Tibial nerve (tissue), 4 donors: Measurements from ENCODE around the gene SMPD1. TPM values are rescaled to one million over a fixed set of nuclear protein-coding genes. Genes with fewer than 3 reads are reported as not detected.

Experiments
- DNase-seq, 2 donors: peaks; one replicate each; pipeline ENCODE4 v3.0.0-alpha.2; 2019; ENCODE audit warnings: low spot score in 2 of 2
- H3K27ac ChIP-seq, 4 donors: fragments of 200-600 bp; sonication (generic) in 3 of 4; one replicate each; pipeline ENCODE4 v1.5.1; 2017 to 2019; ENCODE audit warnings: mild to moderate bottlenecking in 1 of 4
- H3K27me3 ChIP-seq, 2 donors: fragments of 200-600 bp; sonication (generic) in 1 of 2; one replicate each; pipeline versions ENCODE4 v1.5.1 to v1.6.0; 2017 to 2019
- H3K36me3 ChIP-seq, 3 donors: fragments of 200-600 bp; sonication (generic); one replicate each; pipeline ENCODE4 v1.5.1; 2018 to 2019
- H3K4me1 ChIP-seq, 4 donors: fragments of 200-600 bp; sonication (generic) in 3 of 4; one replicate each; pipeline ENCODE4 v1.5.1; 2017 to 2019
- H3K4me3 ChIP-seq, 4 donors: fragments of 200-600 bp; sonication (generic) in 3 of 4; one replicate each; pipeline ENCODE4 v1.5.1; 2017 to 2019; ENCODE audit warnings: mild to moderate bottlenecking in 1 of 4, moderate library complexity in 1 of 4
- H3K9me3 ChIP-seq, 4 donors: fragments of 200-600 bp; sonication (generic) in 3 of 4; one replicate each; pipeline ENCODE4 v1.5.1; 2017 to 2019
- EP300 ChIP-seq, 2 donors: sonication (generic); formaldehyde crosslinking; IDR thresholded peaks; one replicate each; pipeline ENCODE4 v1.6.1; 2017; ENCODE audit warnings: antibody characterized with exemption in 2 of 2, mild to moderate bottlenecking in 1 of 2
- POLR2A ChIP-seq, 2 donors: fragments of 450-650 bp; IDR thresholded peaks; one replicate each; pipeline ENCODE4 v1.6.1; 2017; ENCODE audit warnings: antibody characterized with exemption in 2 of 2, mild to moderate bottlenecking in 2 of 2, moderate library complexity in 2 of 2
- WGBS, 2 donors: methylation state at CpG; one replicate each; pipeline ENCODE4 v1.1.5; 2018; 5-methylcytosine and 5-hydroxymethylcytosine counted together
- total RNA-seq, 4 donors: library from RNA; depleted of rRNA; stranded (reverse); fragments of >200 nt; gene quantifications; one replicate each; pipeline ENCODE4 v1.1.0, GENCODE V29; 2016
- TF ChIP-seq, protein P1 (sequence below), 5 experiments: fragments of 200-600 bp in 3 of 5; fragments of 450-650 bp in 2 of 5; sonication (generic) in 3 of 5; IDR thresholded peaks; one replicate each; pipeline ENCODE4 v1.5.1; 2016 to 2019; ENCODE audit warnings: antibody characterized with exemption in 5 of 5, mild to moderate bottlenecking in 3 of 5, moderate library complexity in 2 of 5

Gene SMPD1
- total RNA-seq, 4 donors from 2014 or later, result 23.1 to 39.8 (median 30.3) TPM

DNA sequence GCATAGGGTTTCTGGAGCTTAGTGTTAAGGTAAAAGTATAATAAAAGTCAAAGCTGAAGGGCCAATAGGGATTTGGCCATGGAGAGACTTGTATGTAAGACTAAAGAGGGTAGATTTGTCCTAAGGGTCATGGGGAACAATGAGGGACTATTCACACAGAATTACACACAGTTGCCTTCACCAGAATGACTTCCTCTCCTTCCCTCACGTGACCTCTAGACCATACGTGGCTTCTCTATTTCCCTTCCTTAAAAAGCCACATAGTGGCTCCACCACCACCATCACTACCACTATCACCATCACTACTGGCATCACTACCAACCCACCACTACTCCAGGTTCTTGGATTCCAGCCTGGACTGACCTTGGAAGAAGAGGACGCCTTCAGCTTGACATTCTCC, 47.7 kb downstream of the SMPD1 start:
- H3K36me3 ChIP-seq, result no peaks in the 10 kb centered on the region
- H3K27ac ChIP-seq, result no peak overlapping the region
- no peaks in the 10 kb centered on the region for H3K9me3 ChIP-seq
- no peak for DNase-seq
- H3K27me3 ChIP-seq, result no peaks in the 10 kb centered on the region
- TF ChIP-seq EP300 (IDR thresholded peaks at IDR 0.05) (no peak), POLR2A (IDR thresholded peaks at IDR 0.05) (no peak)
- TF ChIP-seq, protein P1, sequence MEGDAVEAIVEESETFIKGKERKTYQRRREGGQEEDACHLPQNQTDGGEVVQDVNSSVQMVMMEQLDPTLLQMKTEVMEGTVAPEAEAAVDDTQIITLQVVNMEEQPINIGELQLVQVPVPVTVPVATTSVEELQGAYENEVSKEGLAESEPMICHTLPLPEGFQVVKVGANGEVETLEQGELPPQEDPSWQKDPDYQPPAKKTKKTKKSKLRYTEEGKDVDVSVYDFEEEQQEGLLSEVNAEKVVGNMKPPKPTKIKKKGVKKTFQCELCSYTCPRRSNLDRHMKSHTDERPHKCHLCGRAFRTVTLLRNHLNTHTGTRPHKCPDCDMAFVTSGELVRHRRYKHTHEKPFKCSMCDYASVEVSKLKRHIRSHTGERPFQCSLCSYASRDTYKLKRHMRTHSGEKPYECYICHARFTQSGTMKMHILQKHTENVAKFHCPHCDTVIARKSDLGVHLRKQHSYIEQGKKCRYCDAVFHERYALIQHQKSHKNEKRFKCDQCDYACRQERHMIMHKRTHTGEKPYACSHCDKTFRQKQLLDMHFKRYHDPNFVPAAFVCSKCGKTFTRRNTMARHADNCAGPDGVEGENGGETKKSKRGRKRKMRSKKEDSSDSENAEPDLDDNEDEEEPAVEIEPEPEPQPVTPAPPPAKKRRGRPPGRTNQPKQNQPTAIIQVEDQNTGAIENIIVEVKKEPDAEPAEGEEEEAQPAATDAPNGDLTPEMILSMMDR (IDR thresholded peaks at IDR 0.05), result no peak
- 51 to 52% methylated on average over 3 of the region's 3 CpGs for WGBS, 2 donors
- no peaks in the 10 kb centered on the region for H3K4me1 ChIP-seq
- H3K4me3 ChIP-seq, result no peak overlapping the region

DNA sequence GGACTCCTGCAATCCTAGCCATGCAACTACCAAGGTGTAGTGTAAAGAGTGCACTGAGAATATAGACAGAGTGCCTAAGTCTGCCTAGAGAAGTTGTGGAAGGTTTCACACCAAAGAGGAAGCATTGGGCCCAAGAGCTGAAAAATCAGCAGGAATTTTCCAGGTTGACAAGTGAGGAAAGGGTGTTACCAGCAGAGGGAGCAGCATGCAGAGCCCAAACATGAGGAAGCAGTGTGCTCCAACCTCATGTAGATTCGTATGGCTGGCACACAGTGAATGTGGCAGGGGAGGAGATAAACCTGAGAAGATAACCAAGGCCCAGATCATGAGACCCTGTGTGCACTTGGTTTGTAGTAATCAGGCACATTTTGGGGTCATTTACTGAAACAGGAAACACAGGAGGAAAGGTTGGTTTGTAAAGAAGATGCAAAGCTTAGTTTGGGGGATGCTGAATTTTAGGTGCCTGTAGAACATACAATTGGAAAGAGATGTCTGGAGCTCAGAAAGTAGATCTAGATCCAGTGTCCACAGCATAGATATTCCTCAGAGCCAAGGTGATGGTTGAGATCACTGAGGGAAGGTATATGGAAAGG, 48.8 kb downstream of the SMPD1 start:
- Histone ChIP-seq H3K36me3 (no peaks in the 10 kb centered on the region), H3K27me3 (no peaks in the 10 kb centered on the region), H3K4me3 (no peak overlapping the region), H3K9me3 (no peaks in the 10 kb centered on the region), H3K27ac (no peak overlapping the region), H3K4me1 (no peaks in the 10 kb centered on the region)
- 0 to 4% methylated on average over 1 of the region's 1 CpG for WGBS, 2 donors
- no peak for TF ChIP-seq POLR2A (IDR thresholded peaks at IDR 0.05)
- TF ChIP-seq, protein P1 (IDR thresholded peaks at IDR 0.05), result peak; percentile 28 to 56 (median 38)
- peak in 1 of 2 donors; percentile 64 for DNase-seq

DNA sequence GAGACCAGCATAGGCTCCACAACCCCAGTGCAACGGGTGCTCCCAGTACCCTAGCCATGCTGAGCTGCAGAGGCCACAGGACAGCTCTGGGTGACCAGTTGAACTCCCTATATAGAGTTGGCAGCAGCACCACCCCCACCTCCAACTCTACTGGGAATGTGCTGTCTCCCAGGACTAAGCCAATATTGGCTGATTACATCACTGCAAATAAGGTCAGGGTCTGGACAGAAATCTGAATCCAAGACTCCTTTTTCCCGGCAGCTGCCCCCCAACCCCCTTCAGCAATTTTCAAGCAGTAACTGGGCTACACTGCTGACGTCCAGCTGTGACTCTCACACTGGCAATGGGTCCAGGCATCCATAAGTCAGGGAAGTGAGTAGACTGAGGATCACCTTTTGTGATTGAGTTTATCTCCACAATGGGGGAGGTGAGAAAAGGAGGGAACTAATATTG, 50.7 kb downstream of the SMPD1 start, which contains the start of gene HPX:
TSS of gene HPX (minus strand) at position 82 of the 453 bp plus-strand sequence. CDS start at position 58, 24 bp downstream.
- Histone ChIP-seq H3K4me1 (no peaks in the 10 kb centered on the region), H3K27ac (no peak within 1 kb of the TSS), H3K36me3 (no peaks in the 10 kb centered on the region), H3K27me3 (no peaks in the 10 kb centered on the region), H3K9me3 (no peaks in the 10 kb centered on the region), H3K4me3 (no peak within 1 kb of the TSS)
- TF ChIP-seq, protein P1 (IDR thresholded peaks at IDR 0.05), result no peak
- TF ChIP-seq POLR2A (IDR thresholded peaks at IDR 0.05) (no peak), EP300 (IDR thresholded peaks at IDR 0.05) (no peak)
- no peak for DNase-seq
- 51 to 61% methylated on average over 3 of the region's 3 CpGs for WGBS, 2 donors

DNA sequence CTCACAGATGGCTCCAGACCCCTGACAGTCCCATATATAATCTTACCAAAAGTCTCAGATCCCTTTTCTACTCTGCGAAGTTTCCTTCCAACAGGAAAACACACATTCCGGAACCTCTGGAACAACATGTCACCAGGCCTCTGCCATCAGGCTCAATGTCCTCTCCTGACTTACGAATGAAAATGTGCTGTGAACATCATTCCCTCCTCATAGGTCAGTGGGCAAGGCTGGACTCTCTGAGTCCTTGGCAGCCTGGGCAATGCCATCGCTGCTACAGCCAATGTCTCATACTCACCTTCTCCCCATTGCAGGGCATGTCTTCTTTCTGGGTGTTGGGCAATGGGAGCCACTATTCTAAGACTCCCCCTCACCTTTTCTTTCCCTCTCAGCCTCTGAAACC, 52.2 kb downstream of the SMPD1 start:
- H3K27ac ChIP-seq, result no peak overlapping the region
- no peaks in the 10 kb centered on the region for H3K9me3 ChIP-seq
- TF ChIP-seq POLR2A (IDR thresholded peaks at IDR 0.05), result no peak
- no peak for TF ChIP-seq EP300 (IDR thresholded peaks at IDR 0.05)
- TF ChIP-seq, protein P1 (IDR thresholded peaks at IDR 0.05), result no peak
- H3K4me3 ChIP-seq, result no peak overlapping the region
- H3K4me1 ChIP-seq, result no peaks in the 10 kb centered on the region
- H3K36me3 ChIP-seq, result peaks cover 0 to 2% (median 0%) of the 10 kb centered on the region in 3 donors
- H3K27me3 ChIP-seq, result no peaks in the 10 kb centered on the region
- no peak for DNase-seq
- 84 to 92% methylated on average over 4 of the region's 4 CpGs for WGBS, 2 donors

DNA sequence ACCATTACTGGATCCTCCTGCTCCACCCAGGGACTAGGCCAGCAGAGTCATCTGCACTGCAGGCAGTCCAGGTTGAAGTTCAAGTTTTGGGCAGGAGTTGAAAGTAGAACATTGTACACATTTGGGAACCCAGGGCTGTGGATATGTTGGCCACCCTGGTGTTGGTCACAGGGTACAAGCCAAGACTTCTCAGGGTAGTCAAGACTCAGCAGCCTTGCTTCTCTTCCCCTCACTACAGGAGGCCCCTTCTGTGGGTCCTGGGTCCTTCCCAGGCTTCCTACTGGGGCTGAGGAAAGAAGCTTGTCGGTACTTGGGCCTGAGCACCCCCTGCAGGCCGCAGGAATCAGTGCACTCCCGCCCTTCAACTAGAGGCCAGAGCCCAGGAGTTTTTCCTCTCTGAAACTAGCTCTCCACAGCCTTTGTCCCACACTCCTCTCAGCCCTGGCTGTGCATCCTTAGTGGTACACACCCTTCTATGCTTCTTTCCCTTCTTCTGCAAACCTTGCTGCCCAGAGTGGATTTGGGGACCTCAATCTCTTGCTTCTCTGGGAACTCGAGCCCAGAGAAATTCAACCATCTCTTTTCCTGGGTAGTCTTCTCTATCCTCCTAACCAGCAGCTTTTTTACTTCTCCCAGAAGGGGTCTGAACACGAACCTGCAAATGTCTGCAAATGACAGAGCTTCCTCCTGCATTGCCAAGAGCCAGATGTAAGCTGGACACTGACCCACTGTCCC, 53.2 kb downstream of the SMPD1 start:
- WGBS, 2 donors, result 25 to 28% methylated on average over 5 of the region's 5 CpGs
- peak in 1 of 2 donors; percentile 49 for DNase-seq

More for the DNA sequence above, 53.2 kb downstream of the SMPD1 start:
- Histone ChIP-seq H3K27me3 (no peaks in the 10 kb centered on the region), H3K9me3 (no peaks in the 10 kb centered on the region), H3K27ac (no peak overlapping the region), H3K4me3 (no peak overlapping the region), H3K4me1 (no peaks in the 10 kb centered on the region), H3K36me3 (peaks cover 0 to 12% (median under 1%) of the 10 kb centered on the region in 3 donors)
- TF ChIP-seq, protein P1 (IDR thresholded peaks at IDR 0.05), result peak; percentile 80 to 86 (median 83)
- TF ChIP-seq POLR2A (IDR thresholded peaks at IDR 0.05), result no peak
- TF ChIP-seq EP300 (IDR thresholded peaks at IDR 0.05), result no peak
